Activated naive CD4-positive, alpha-beta T cell treated with anti-CD3 and anti-CD28 coated beads for 36 hours (primary cell): ENCODE data around the gene DPP8. TPM values are rescaled to one million over a fixed set of nuclear protein-coding genes. Genes with fewer than 3 reads are reported as not detected.
"Not testable (repeated sequence)": the region's sequence is repeated elsewhere in the genome, so short reads cannot be mapped to it uniquely, and the experiment has no call there.

ENCODE experiments used
- CTCF ChIA-PET: fragments of 350-600 bp; sonication (Branson Sonifier 250); formaldehyde crosslinking; loops from one replicate; lab custom pipeline; 2021; ENCODE audit warnings: antibody characterized with exemption; lab: Charles Lee
- DNase-seq: peaks from one replicate; pipeline ENCODE4 v3.0.0-alpha.2; 2020
- H3K27ac Mint-ChIP-seq: one replicate; pipeline ENCODE4 v1.8.0; 2021; ENCODE audit warnings: mild to moderate bottlenecking, mixed read lengths
- H3K27me3 Mint-ChIP-seq: one replicate; pipeline ENCODE4 v1.8.0; 2021; ENCODE audit warnings: low read depth, mixed read lengths
- H3K36me3 Mint-ChIP-seq: one replicate; pipeline ENCODE4 v1.8.0; 2021; ENCODE audit warnings: low read depth, mixed read lengths
- H3K4me1 Mint-ChIP-seq: one replicate; pipeline ENCODE4 v1.8.0; 2021; ENCODE audit warnings: low read depth, mixed read lengths
- H3K4me3 Mint-ChIP-seq: one replicate; pipeline ENCODE4 v1.8.0; 2021; ENCODE audit warnings: mild to moderate bottlenecking, moderate library complexity, mixed read lengths
- H3K9me3 Mint-ChIP-seq: one replicate; pipeline ENCODE4 v1.8.0; 2021; ENCODE audit warnings: mixed read lengths
- intact Hi-C: fragments of 100-400 bp; cut with micrococcal nuclease; formaldehyde crosslinking; loops from one replicate; pipeline ENCODE4 v1.15.1; 2023
- total RNA-seq, 2 experiments: library from RNA; stranded (reverse); gene quantifications; one replicate each; pipeline ENCODE4 v1.2.3, GENCODE V29; 2021

DPP8 gene
- 10 to 100 TPM; 23.0 to 24.9 TPM for total RNA-seq

DNA sequence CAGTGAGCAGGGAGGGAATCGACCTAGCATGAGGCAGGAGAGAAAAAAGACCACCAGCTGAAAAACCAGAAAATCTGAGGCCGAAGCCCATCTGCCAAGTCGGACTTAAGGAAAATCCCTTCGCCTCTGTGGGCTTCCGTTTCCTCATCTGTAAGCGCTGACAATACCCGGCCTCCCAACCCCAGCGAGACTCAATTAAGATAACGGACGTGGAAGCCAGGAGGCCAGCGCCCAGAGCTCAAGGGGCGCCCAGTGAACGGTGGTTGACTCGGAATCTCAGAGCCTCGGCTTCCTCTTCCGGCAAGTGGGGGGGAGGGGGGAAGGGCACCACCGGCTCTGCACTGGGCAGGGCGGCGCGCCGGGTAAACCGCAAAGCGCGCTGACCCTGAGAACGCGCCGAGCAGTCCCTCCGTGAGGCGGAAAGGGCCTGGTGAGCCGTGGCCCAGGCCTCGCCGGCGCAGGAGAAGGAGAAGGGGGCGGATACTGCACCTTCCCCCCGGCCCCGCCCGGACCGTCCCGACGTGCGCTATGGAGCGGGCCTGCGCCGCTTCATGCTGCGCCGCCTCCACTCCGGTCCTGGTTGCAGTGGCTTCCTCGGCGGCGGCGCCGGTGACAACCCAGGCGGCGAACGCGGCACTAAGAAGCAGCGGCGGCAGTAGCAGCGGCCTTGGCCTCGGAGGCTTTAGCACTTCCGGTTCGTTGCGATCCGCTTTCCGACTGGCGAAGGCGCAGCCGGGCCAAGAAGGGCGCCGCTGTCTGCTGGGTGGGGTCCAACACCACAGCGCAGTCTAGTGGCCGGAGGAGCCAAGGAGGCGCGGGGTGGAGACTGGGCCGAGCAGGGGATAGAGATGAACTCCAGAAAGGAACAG lies at the start of gene DPP8:
Gene DPP8, minus strand, starts transcription at position 693 of the 869 bp plus-strand sequence. CDS start 5,136 bp downstream, outside the sequence.
- H3K4me1 Mint-ChIP-seq: peaks cover 35% of the 10 kb centered on the region
- intact Hi-C loops: loop anchor here (1.0 to 2.0 kb wide), 7 partner anchors 13 to 987 kb away; partner anchors contain the start of genes HACD3, INTS14, RAB11A and RNU5B-1
- H3K27ac Mint-ChIP-seq: peak within 1 kb of the TSS; percentile 88
- peak; percentile 96 for DNase-seq
- peaks cover 4% of the 10 kb centered on the region for H3K36me3 Mint-ChIP-seq
- no peaks in the 10 kb centered on the region for H3K27me3 Mint-ChIP-seq
- H3K4me3 Mint-ChIP-seq: peak within 1 kb of the TSS; percentile 95
- CTCF ChIA-PET: interaction anchor here (0.6 to 0.9 kb wide), 4 partner anchors 29 to 114 kb away, joined by 3 read pairs; no protein-coding TSS in a partner anchor
- H3K9me3 Mint-ChIP-seq: no peaks in the 10 kb centered on the region

DNA sequence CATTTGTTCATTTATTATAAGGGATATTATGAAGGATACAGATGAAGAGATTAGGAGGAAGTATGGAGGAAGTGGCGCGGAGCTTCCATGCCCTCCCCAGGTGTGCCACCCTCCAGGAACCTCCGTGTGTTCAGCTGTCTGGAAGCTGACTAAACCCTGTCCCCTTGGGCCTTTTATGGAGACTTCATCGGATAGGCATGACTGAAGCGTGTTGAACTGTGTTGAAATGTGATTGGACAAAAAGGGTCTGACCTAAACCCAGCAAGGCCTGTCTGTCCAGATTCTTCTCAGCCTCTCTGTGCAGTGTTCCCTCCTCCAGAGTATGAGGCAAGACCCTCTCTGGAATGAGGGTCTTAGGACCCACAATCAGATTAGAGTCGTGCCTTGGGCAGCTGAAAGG lies 44.4 kb upstream of the DPP8 start:
- no peaks in the 10 kb centered on the region for H3K4me1 Mint-ChIP-seq
- H3K27me3 Mint-ChIP-seq: no peaks in the 10 kb centered on the region
- no peak overlapping the region for H3K27ac Mint-ChIP-seq
- peaks cover 32% of the 10 kb centered on the region for H3K36me3 Mint-ChIP-seq
- no peak overlapping the region for H3K4me3 Mint-ChIP-seq
- no peak for DNase-seq
- CTCF ChIA-PET: interaction anchor here (0.8 to 1.4 kb wide), 2 partner anchors 23 to 52 kb away, joined by 3 read pairs; no protein-coding TSS in a partner anchor
- no peaks in the 10 kb centered on the region for H3K9me3 Mint-ChIP-seq
- intact Hi-C loops: no loop called here

DNA sequence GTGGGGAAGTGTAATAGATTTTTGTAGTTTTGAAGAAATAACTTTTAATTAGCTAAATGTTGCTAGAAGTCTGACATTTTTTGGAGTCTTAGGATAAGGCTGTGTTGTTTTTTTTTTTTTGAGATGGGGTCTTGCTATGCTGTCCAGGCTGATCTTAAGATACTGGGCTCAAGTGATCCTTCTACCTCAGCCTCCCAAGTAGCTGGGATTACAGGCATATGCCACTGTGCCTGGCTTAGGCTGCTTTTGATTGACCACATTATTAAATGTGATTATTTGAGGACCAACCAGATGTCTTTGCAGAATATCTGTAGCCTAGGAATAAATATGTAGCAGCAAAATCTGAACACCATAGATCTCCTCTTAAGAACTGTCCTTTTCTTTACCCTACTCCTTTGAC lies 42.5 kb upstream of the DPP8 start:
- CTCF ChIA-PET: interaction anchor here (0.7 kb wide), 1 partner anchor 10 kb away, joined by 4 read pairs; no protein-coding TSS in a partner anchor
- intact Hi-C loops: loop anchor here (10.0 kb wide), 1 partner anchor 155 kb away; no protein-coding TSS in a partner anchor
- DNase-seq: no peak
- H3K27me3 Mint-ChIP-seq: no peaks in the 10 kb centered on the region
- peaks cover 34% of the 10 kb centered on the region for H3K36me3 Mint-ChIP-seq
- no peak overlapping the region for H3K4me3 Mint-ChIP-seq
- no peak overlapping the region for H3K27ac Mint-ChIP-seq
- H3K9me3 Mint-ChIP-seq: no peaks in the 10 kb centered on the region
- no peaks in the 10 kb centered on the region for H3K4me1 Mint-ChIP-seq

DNA sequence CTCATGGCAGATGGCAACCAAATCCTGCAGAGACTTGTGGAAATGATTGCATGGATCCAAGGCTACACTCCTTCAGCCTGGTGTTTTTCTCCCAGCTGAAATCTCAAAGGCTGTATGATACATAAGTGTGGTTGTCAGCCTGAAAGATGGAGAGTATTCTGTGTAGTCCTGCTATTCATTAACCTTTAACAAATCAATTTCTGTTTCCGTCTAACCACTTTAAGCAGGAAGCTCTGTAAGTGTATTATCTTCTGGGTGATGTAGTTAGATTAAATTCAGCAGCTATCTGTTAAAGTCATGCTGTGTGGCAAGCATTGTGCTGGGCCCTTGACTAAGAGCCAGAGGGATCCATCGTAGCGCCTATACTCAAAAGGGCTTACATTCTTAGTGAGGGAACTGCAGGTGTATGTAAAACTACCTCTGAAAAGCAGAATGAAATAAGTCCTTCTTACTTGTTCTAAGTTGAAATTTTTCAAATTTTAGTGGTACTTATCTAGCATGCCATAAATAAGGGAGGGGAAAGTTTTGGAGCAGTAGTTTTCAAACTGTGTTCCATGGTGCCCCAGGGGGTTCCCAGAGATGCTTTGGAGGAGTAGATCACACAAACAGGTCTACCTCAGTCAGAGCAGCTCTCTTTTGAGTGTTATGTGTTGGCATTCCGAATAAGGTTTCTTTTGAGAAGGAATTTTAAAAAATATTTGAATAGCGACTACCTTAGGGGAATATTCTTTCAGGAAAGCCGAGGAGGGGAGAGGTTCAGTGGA lies 41.7 kb upstream of the DPP8 start:
- no peaks in the 10 kb centered on the region for H3K4me1 Mint-ChIP-seq
- no peak for DNase-seq
- H3K27me3 Mint-ChIP-seq: no peaks in the 10 kb centered on the region
- peaks cover 29% of the 10 kb centered on the region for H3K36me3 Mint-ChIP-seq
- no peaks in the 10 kb centered on the region for H3K9me3 Mint-ChIP-seq
- no peak overlapping the region for H3K27ac Mint-ChIP-seq
- intact Hi-C loops: loop anchor here (10.0 kb wide), 1 partner anchor 154 kb away; no protein-coding TSS in a partner anchor
- CTCF ChIA-PET: interaction anchor here (0.7 kb wide), 1 partner anchor 10 kb away, joined by 4 read pairs; no protein-coding TSS in a partner anchor
- no peak overlapping the region for H3K4me3 Mint-ChIP-seq

DNA sequence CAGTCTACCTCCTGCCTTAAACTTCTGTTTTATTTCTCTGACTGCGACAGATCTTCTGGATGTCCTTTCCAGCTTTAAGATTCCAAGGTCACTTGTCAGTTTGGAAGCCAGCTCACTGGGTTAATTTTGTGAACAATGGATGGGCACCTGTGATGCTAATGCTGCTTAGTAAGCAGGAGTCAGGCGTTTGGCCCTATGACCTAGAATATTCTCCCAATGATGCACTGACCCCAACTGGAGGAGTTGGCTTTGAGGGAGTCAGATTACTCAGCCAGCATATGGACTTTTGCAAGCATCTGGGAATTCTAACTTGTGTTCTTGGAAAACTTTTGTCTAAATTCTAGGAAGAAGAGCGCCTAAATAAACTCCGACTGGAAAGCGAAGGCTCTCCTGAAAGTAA lies 40.8 kb upstream of the DPP8 start:
- no peak for DNase-seq
- H3K27me3 Mint-ChIP-seq: no peaks in the 10 kb centered on the region

DNA sequence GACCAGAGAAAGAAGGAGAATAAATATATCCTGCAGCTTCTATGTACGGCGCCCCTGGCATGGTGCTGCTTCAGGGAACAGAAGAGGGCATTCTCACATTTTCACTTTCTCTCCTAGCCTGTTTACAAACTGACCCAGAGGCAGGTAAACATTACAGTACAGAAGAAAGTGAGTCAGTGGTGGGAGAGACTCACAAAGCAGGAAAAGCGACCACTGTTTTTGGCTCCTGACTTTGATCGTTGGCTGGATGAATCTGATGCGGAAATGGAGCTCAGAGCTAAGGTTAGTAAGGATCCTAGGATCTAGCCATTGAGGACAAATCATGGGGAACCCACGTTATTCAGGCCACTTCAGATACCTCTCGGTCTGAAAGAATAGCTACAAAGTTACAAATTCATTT lies 39.1 kb upstream of the DPP8 start:
- peaks cover 32% of the 10 kb centered on the region for H3K36me3 Mint-ChIP-seq
- DNase-seq: no peak
- CTCF ChIA-PET: no interaction called here
- H3K4me3 Mint-ChIP-seq: no peak overlapping the region
- no peaks in the 10 kb centered on the region for H3K27me3 Mint-ChIP-seq
- no peak overlapping the region for H3K27ac Mint-ChIP-seq
- H3K9me3 Mint-ChIP-seq: no peaks in the 10 kb centered on the region
- no peaks in the 10 kb centered on the region for H3K4me1 Mint-ChIP-seq
- intact Hi-C loops: loop anchor here (10.0 kb wide), 1 partner anchor 152 kb away; no protein-coding TSS in a partner anchor

More for the DNA sequence above, 40.8 kb upstream of the DPP8 start:
- H3K4me1 Mint-ChIP-seq: no peaks in the 10 kb centered on the region
- peaks cover 31% of the 10 kb centered on the region for H3K36me3 Mint-ChIP-seq
- no peak overlapping the region for H3K4me3 Mint-ChIP-seq
- no peaks in the 10 kb centered on the region for H3K9me3 Mint-ChIP-seq
- intact Hi-C loops: loop anchor here (10.0 kb wide), 1 partner anchor 154 kb away; no protein-coding TSS in a partner anchor
- CTCF ChIA-PET: no interaction called here
- no peak overlapping the region for H3K27ac Mint-ChIP-seq

DNA sequence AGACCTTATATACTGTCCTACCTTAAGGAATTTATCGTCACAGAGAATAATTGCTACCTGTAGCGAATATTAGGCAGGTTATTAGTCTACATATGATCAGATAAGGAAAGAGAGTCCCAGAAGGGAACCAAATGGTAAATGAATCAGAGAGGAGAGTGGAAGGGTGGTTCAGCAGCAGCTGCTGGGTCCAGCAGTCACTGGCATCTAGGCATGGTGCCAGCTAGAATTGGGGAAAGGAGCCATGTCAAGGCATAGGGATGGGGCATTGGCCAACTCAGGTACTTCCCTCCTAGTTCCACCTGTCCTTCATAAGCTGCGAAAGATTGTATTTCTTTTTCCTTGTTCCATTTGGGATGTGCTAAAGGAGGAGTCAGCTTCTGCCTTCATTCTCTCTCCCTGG lies 36.2 kb upstream of the DPP8 start:
- intact Hi-C loops: loop anchor here (10.0 kb wide), 1 partner anchor 149 kb away; no protein-coding TSS in a partner anchor
- Mint-ChIP-seq H3K4me3 (no peak overlapping the region), H3K4me1 (peaks cover 18% of the 10 kb centered on the region), H3K9me3 (peaks cover 2% of the 10 kb centered on the region), H3K36me3 (peaks cover 20% of the 10 kb centered on the region), H3K27ac (no peak overlapping the region), H3K27me3 (no peaks in the 10 kb centered on the region)
- CTCF ChIA-PET: no interaction called here
- DNase-seq: no peak

DNA sequence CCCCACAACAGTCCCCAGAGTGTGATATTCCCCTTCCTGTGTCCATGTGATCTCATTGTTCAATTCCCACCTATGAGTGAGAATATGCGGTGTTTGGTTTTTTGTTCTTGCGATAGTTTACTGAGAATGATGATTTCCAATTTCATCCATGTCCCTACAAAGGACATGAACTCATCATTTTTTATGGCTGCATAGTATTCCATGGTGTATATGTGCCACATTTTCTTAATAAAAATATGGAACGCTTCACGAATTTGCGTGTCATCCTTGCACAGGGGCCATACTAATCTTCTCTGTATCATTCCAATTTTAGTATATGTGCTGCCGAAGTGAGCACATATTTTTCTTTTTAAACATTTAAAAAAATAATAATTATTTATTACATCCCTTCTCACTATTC lies 35.4 kb upstream of the DPP8 start:
- H3K9me3 Mint-ChIP-seq, H3K27ac Mint-ChIP-seq, H3K27me3 Mint-ChIP-seq, CTCF ChIA-PET, DNase-seq, H3K4me3 Mint-ChIP-seq: not testable (repeated sequence)
- Mint-ChIP-seq H3K36me3 (peaks cover 19% of the 10 kb centered on the region), H3K4me1 (peaks cover 18% of the 10 kb centered on the region)
- intact Hi-C loops: loop anchor here (10.0 kb wide), 1 partner anchor 148 kb away; no protein-coding TSS in a partner anchor

DNA sequence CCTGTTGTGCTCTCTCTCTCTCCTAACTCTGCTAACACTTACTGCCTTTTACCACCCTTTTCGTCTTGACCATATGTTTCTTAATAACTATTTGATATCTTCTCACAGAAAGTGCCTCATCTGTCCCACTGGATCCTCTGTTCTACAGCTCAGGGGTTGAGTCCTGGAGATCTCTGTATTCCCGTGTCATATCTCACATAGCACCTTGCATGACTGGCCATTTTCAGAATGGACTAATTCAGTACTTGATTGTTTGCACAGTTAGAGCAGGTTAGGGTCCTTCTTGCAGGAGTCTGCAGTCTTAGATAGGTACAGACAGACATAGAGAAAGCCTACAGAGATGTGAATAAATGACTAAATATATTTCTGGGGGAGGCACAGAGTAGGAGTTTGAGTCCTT lies 33.7 kb upstream of the DPP8 start:
- peaks cover 2% of the 10 kb centered on the region for H3K9me3 Mint-ChIP-seq
- CTCF ChIA-PET: interaction anchor here (0.5 to 0.6 kb wide), 2 partner anchors 35 to 1383 kb away, joined by 3 read pairs; no protein-coding TSS in a partner anchor
- H3K27me3 Mint-ChIP-seq: no peaks in the 10 kb centered on the region
- peaks cover 21% of the 10 kb centered on the region for H3K4me1 Mint-ChIP-seq
- H3K36me3 Mint-ChIP-seq: peaks cover 11% of the 10 kb centered on the region
- intact Hi-C loops: loop anchor here (10.0 kb wide), 1 partner anchor 146 kb away; no protein-coding TSS in a partner anchor
- no peak overlapping the region for H3K4me3 Mint-ChIP-seq
- H3K27ac Mint-ChIP-seq: no peak overlapping the region
- DNase-seq: no peak

DNA sequence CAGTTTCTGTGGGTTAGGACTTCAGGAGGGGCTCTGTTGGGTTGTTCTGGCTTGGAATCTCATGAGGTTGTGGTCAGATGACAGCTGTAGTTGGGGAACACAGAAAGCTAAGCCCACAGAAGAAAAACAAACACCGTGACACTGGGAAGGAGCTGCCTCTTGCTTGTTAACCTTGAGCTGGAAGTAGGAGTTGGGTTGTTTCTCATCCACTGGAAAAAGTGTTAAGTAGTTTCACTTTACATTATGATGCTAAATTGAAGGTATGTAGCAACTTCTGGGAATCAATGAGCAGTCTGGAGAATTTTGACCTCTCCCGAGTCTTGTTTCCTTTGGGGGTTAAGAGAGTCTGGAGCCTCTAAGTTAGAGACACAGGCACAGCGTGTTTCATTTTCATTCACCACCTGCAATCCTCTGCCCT lies 33.2 kb upstream of the DPP8 start:
- Mint-ChIP-seq H3K9me3 (peaks cover 2% of the 10 kb centered on the region), H3K4me3 (no peak overlapping the region), H3K27ac (no peak overlapping the region), H3K27me3 (no peaks in the 10 kb centered on the region), H3K36me3 (peaks cover 11% of the 10 kb centered on the region), H3K4me1 (peaks cover 21% of the 10 kb centered on the region)
- intact Hi-C loops: loop anchor here (10.0 kb wide), 1 partner anchor 146 kb away; no protein-coding TSS in a partner anchor
- no peak for DNase-seq
- CTCF ChIA-PET: interaction anchor here (0.5 kb wide), 1 partner anchor 34 kb away, joined by 3 read pairs; no protein-coding TSS in a partner anchor

DNA sequence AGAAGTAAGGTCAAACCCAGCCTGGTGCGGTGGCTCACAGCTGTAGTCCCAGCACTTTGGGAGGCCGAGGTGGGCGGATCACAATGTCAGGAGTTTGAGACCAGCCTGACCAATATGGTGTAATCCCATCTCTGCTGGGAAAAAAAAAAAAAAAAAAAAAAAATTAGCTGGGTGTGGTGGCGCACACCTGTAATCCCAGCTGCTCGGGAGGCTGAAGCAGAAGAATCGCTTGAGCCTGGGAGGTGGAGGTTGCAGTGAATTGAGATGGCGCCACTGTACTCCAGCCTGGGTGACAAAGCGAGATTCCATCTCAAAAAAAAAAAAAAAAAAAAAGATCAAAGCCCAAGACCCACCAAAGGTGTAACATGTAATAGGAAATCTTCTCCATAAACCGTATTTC lies 31.8 kb upstream of the DPP8 start:
- H3K27me3 Mint-ChIP-seq, H3K4me3 Mint-ChIP-seq, H3K9me3 Mint-ChIP-seq, intact Hi-C loops, DNase-seq, H3K36me3 Mint-ChIP-seq, H3K27ac Mint-ChIP-seq: not testable (repeated sequence)
- CTCF ChIA-PET: interaction anchor here (0.6 kb wide), 2 partner anchors 33 to 161 kb away, joined by 4 to 5 read pairs; no protein-coding TSS in a partner anchor
- H3K4me1 Mint-ChIP-seq: peaks cover 23% of the 10 kb centered on the region
